22Rv1 (cell line): ENCODE results near the gene ZNF827.

Experiments
- CTCF ChIP-seq: fragments of 450-650 bp; IDR thresholded peaks from 2 replicates; pipeline ENCODE4 v1.5.1; 2017; ENCODE audit warnings: mild to moderate bottlenecking
- ZFX ChIP-seq: fragments of 450-650 bp; IDR thresholded peaks from 2 replicates; pipeline ENCODE4 v1.6.1; 2017; ENCODE audit warnings: antibody characterized with exemption, borderline replicate concordance

- no peak for TF ChIP-seq CTCF
- no peak for TF ChIP-seq ZFX
Measured at GRCh38 chr4:145939441-145939750, 773 bp upstream of the ZNF827 start.
